GM18498 (cell line): ENCODE measurements around the gene MREG.
A peak's percentile ranks its signal among the peaks of the same experiment; 100 is the strongest.

Experiments
- ATAC-seq: cut with Tn5 transposase; IDR thresholded peaks from one replicate; pipeline ENCODE4 v1.9.1; 2021; ENCODE audit warnings: mild to moderate bottlenecking, moderate library complexity; ENCODE audit not compliant: unreplicated experiment

The MREG gene

GRCh38 chr2:215920244-215921100 is 92.9 kb downstream of the MREG start:
- ATAC-seq = peak; percentile 70

GRCh38 chr2:215919624-215920243 is 93.6 kb downstream of the MREG start:
- no peak for ATAC-seq

- ATAC-seq = no peak
These were observed 94.3 kb downstream of the MREG start for GRCh38 chr2:215918901-215919599.

- ATAC-seq = peak; percentile 80
These were observed 95.3 kb downstream of the MREG start for GRCh38 chr2:215917953-215918620.

GRCh38 chr2:215915441-215915840 is 97.9 kb downstream of the MREG start:
- no peak for ATAC-seq

- no peak for ATAC-seq
These were observed 98.6 kb downstream of the MREG start for GRCh38 chr2:215914777-215915165.

GRCh38 chr2:215914054-215914776 is 99.1 kb downstream of the MREG start:
- ATAC-seq = no peak

- no peak for ATAC-seq
These were observed 101.0 kb downstream of the MREG start for GRCh38 chr2:215912299-215912842.

- no peak for ATAC-seq
These were observed 101.9 kb downstream of the MREG start for GRCh38 chr2:215911301-215912085.

- ATAC-seq = no peak
These were observed 103.2 kb downstream of the MREG start for GRCh38 chr2:215910180-215910579.

- no peak for ATAC-seq
These were observed 106.2 kb downstream of the MREG start for GRCh38 chr2:215907147-215907546.

GRCh38 chr2:215906458-215906857 is 106.9 kb downstream of the MREG start:
- ATAC-seq = no peak

- ATAC-seq = no peak
These were observed 107.7 kb downstream of the MREG start for GRCh38 chr2:215905691-215906090.

- no peak for ATAC-seq
These were observed 109.2 kb downstream of the MREG start for GRCh38 chr2:215904101-215904500.

- ATAC-seq = no peak
These were observed 110.1 kb downstream of the MREG start for GRCh38 chr2:215903203-215903602.

GRCh38 chr2:215901796-215902195 is 111.6 kb downstream of the MREG start:
- no peak for ATAC-seq

- ATAC-seq = peak; percentile 81
These were observed 112.5 kb downstream of the MREG start for GRCh38 chr2:215900843-215901242.

- ATAC-seq = no peak
These were observed 113.1 kb downstream of the MREG start for GRCh38 chr2:215900203-215900611.
